ENCODE measurements around the gene DMAC2L.

DNA sequence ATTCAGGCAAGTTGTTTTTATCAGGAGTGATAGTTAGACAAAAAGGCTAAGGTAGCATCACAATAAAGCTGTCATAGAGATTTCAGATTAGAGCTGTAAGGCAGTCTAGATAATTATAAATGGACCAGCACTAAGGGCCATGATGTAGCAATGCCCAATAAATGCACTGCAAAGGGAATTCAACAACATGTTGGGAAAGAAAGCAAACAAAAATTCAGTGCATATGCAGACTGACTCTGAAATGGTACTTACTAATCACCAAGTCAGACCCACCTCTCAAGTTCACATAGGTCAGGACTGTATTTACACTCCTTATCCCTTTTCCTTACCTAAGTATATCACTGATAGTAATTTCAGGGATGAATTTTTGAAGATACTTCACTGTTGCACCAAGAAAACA is 47.1 kb upstream of the DMAC2L start:
- TF ChIP-seq, protein P1, sequence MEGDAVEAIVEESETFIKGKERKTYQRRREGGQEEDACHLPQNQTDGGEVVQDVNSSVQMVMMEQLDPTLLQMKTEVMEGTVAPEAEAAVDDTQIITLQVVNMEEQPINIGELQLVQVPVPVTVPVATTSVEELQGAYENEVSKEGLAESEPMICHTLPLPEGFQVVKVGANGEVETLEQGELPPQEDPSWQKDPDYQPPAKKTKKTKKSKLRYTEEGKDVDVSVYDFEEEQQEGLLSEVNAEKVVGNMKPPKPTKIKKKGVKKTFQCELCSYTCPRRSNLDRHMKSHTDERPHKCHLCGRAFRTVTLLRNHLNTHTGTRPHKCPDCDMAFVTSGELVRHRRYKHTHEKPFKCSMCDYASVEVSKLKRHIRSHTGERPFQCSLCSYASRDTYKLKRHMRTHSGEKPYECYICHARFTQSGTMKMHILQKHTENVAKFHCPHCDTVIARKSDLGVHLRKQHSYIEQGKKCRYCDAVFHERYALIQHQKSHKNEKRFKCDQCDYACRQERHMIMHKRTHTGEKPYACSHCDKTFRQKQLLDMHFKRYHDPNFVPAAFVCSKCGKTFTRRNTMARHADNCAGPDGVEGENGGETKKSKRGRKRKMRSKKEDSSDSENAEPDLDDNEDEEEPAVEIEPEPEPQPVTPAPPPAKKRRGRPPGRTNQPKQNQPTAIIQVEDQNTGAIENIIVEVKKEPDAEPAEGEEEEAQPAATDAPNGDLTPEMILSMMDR (IDR thresholded peaks at IDR 0.05) = no peak
- no peak for TF ChIP-seq POLR2AphosphoS5 (IDR thresholded peaks at IDR 0.05)
